ENCODE results near the gene PALLD. TPM values are rescaled to one million over a fixed set of nuclear protein-coding genes. Genes with fewer than 3 reads are reported as not detected.

Gene PALLD
- total RNA-seq, 6 experiments from 2014 or later = 7.7 to 81.6 (median 24.8) TPM

DNA sequence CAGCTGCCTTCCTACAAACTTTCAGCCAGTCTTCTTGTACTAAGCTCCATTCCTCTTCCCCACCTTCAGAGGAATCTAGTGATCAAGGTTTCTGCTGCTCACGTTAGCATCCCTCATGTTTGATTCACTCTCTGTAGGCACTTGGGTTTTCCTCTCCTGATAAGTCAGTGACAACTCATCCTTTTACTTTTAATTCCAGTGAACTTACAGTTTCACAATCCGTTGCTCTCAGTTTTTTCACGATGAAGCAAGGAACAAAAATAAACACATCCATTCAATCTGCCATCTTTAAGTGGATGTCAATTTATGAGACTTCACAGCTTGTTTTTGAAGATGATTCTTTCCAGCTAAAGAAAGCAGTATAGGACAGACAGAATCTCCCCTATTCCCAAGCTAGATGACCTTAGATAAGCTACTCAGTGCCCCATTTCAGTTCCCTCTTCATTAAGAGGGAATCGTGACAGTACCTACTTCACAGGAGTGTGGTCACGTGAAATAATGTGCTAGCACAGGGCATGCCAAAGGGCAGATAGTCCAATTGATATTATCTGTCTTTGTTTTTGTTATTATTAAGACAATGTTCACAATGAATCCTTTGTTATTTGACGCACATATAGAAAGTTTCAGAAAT is 234.3 kb downstream of the PALLD start:
- WGBS (ENCODE audit: insufficient coverage, low coverage, low lambda C conversion rate, missing lambda C conversion rate) = 47% methylated on average over 5 of the region's 6 CpGs
- H3K36me3 ChIP-seq = no peaks in the 10 kb centered on the region
- intact Hi-C loops (cut with DNase I) = no loop called here
- ATAC-seq (no peak), DNase-seq (no peak)
- no peaks in the 10 kb centered on the region for H3K9me3 ChIP-seq
- H3K27ac ChIP-seq = no peak overlapping the region
- H3K4me3 ChIP-seq = no peak overlapping the region
- no peaks in the 10 kb centered on the region for H3K4me1 ChIP-seq
- H3K27me3 ChIP-seq = no peaks in the 10 kb centered on the region
- TF ChIP-seq POLR2A (IDR thresholded peaks at IDR 0.05) = no peak
- TF ChIP-seq, protein P1, sequence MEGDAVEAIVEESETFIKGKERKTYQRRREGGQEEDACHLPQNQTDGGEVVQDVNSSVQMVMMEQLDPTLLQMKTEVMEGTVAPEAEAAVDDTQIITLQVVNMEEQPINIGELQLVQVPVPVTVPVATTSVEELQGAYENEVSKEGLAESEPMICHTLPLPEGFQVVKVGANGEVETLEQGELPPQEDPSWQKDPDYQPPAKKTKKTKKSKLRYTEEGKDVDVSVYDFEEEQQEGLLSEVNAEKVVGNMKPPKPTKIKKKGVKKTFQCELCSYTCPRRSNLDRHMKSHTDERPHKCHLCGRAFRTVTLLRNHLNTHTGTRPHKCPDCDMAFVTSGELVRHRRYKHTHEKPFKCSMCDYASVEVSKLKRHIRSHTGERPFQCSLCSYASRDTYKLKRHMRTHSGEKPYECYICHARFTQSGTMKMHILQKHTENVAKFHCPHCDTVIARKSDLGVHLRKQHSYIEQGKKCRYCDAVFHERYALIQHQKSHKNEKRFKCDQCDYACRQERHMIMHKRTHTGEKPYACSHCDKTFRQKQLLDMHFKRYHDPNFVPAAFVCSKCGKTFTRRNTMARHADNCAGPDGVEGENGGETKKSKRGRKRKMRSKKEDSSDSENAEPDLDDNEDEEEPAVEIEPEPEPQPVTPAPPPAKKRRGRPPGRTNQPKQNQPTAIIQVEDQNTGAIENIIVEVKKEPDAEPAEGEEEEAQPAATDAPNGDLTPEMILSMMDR (IDR thresholded peaks at IDR 0.05) = no peak

DNA sequence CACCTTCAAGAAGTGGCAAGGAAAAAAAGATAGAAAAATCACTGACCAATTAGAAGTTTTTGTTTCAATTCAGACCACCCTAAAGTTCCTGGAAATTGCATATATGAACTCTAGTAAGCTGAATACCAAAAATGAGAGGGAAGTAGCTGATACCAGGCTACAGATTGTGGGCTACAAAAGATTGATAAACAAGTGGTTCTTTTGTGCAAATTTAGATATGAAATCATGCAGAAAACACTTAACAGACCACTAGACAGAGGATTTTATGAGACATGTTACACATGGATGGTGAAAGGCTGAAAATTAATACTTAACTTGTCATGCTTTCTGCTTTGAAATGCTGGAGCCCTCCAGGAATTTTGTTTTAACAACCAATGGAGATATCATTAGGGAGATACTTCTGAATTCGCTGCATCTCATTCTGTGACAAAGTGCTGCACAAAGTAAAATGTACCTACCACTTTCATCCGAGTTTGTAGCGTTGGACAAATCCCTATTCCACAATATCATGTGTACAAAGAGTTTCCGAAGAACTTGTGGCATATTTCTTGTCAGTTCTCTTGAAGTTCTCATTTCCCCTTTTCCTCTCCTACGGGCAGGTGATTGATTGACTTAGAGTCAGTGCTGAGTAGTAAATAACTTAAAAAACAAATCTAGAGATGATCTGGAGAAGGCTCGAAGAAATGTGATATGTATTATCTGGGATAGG is 235.0 kb downstream of the PALLD start:
- ATAC-seq (no peak), DNase-seq (no peak)
- WGBS (ENCODE audit: insufficient coverage, low coverage, low lambda C conversion rate, missing lambda C conversion rate) = 52% methylated on average over 6 of the region's 6 CpGs
- no peak overlapping the region for H3K4me3 ChIP-seq
- no peaks in the 10 kb centered on the region for H3K27me3 ChIP-seq
- no peaks in the 10 kb centered on the region for H3K36me3 ChIP-seq
- TF ChIP-seq POLR2A (IDR thresholded peaks at IDR 0.05) = no peak
- TF ChIP-seq, protein P1 (IDR thresholded peaks at IDR 0.05) = no peak
- H3K4me1 ChIP-seq = no peaks in the 10 kb centered on the region
- H3K9me3 ChIP-seq = no peaks in the 10 kb centered on the region
- intact Hi-C loops (cut with DNase I) = no loop called here
- no peak overlapping the region for H3K27ac ChIP-seq

DNA sequence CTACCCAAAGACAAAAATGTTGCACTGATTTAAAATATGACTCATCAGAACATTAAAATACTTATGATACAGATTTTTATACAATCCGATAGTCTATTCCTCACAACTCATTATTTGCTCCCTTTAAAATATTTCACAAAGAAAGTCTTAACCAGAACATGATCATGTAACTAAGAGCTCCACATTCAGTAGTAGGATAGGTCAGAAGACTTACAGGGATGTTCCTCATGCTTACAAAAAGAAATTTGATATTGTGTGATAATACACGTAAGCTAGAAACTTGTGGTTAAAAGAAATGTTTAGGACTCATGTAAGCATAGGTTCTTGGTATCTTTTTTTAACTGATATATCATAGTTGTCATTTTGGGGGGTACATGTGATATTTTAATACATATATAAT is 235.9 kb downstream of the PALLD start:
- Histone ChIP-seq H3K9me3 (no peaks in the 10 kb centered on the region), H3K27me3 (no peaks in the 10 kb centered on the region), H3K36me3 (no peaks in the 10 kb centered on the region), H3K4me1 (no peaks in the 10 kb centered on the region), H3K27ac (no peak overlapping the region), H3K4me3 (no peak overlapping the region)
- WGBS (ENCODE audit: insufficient coverage, low coverage, low lambda C conversion rate, missing lambda C conversion rate) = 73% methylated on average over 2 of the region's 2 CpGs
- DNase-seq = no peak
- no peak for TF ChIP-seq POLR2A (IDR thresholded peaks at IDR 0.05)
- TF ChIP-seq, protein P1 (IDR thresholded peaks at IDR 0.05) = no peak
- intact Hi-C loops (cut with DNase I) = no loop called here
- ATAC-seq = no peak

DNA sequence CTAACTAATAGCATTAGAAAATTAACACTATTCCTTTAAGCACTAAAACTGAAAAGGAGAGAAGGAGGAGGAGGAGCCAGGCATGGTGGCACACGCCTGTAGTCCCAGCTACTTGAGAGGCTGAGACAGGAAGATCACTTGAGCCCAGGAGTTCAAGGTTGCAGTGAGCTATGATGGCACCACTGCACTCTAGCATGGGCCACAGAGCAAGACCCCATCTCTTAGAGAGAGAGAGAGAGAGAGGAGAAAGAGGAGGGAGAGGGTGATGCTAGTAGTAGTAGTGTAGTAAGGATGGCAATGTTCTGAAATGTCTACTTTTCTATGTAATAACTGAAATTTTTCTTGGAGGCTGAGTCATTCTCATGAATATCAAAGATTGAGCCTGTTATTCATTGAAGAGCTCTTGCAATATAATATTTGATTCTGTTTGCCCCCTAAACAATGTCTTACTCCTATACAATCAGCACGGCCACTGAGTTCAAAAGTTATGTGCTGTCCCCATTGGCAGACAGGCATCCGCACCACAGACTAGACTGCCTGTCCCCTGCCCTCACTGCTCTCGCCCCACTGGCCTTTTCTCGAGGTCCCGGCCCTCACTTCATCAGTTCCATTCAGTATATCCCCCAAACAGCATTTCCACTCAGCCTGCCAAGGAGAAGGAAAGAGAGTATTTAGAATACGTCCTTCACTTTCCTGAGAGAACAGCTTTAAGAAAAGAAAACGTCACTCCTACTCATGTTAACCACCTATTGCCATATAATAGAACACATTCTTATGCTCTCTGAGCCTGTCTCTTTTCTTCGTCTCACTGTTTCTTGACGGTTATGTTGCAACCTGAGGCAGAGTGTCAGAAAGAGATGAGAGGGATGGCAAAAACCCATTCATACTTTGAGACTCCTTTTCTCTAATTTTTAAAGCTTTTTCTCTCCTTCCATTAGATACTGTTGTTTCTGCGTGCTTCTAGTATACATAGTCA is 238.1 kb downstream of the PALLD start:
- H3K4me3 ChIP-seq = no peak overlapping the region
- 55% methylated on average over 10 of the region's 11 CpGs for WGBS (ENCODE audit: insufficient coverage, low coverage, low lambda C conversion rate, missing lambda C conversion rate)
- DNase-seq (no peak), ATAC-seq (no peak)
- no peaks in the 10 kb centered on the region for H3K4me1 ChIP-seq
- H3K27me3 ChIP-seq = no peaks in the 10 kb centered on the region
- intact Hi-C loops (cut with DNase I) = no loop called here
- no peaks in the 10 kb centered on the region for H3K36me3 ChIP-seq
- no peak for TF ChIP-seq POLR2A (IDR thresholded peaks at IDR 0.05)
- TF ChIP-seq, protein P1 (IDR thresholded peaks at IDR 0.05) = no peak
- no peaks in the 10 kb centered on the region for H3K9me3 ChIP-seq
- H3K27ac ChIP-seq = no peak overlapping the region

Measured in right lobe of liver (tissue), 6 donors.